SK-N-SH treated with all-trans-retinoic acid at 6 μM for 48 hours (cell line): ENCODE measurements around the gene LBH.

ENCODE experiments used
- ATAC-seq: fragments of 200-7000 bp; cut with Tn5 transposase; 3 replicates; pipeline ENCODE4 v1.9.1; 2020; ENCODE audit warnings: mild to moderate bottlenecking, moderate library complexity
- ARNTL ChIP-seq: fragments of 450-650 bp; formaldehyde crosslinking; IDR thresholded peaks from 2 replicates; pipeline ENCODE4 v1.5.0; 2020; ENCODE audit warnings: low read depth, mild to moderate bottlenecking, moderate library complexity, borderline replicate concordance
- CSRNP3 ChIP-seq: fragments of 250-450 bp; sonication (Bioruptor Pico); IDR thresholded peaks from 2 replicates; pipeline ENCODE4 v1.5.1; 2021; ENCODE audit warnings: mild to moderate bottlenecking, moderate library complexity
- ESRRG ChIP-seq: fragments of 250-450 bp; sonication (Bioruptor Pico); IDR thresholded peaks from 2 replicates; pipeline ENCODE4 v1.6.1; 2021; ENCODE audit warnings: mild to moderate bottlenecking
- GLIS3 ChIP-seq: fragments of 250-450 bp; sonication (Bioruptor Pico); IDR thresholded peaks from 2 replicates; pipeline ENCODE4 v1.5.0; 2020; ENCODE audit warnings: mild to moderate bottlenecking, moderate library complexity
- ISL1 ChIP-seq: fragments of 250-450 bp; sonication (Bioruptor Pico); IDR thresholded peaks from 2 replicates; pipeline ENCODE4 v2.1.2; 2022; ENCODE audit warnings: mild to moderate bottlenecking, moderate library complexity
- OSR1 ChIP-seq: fragments of 250-450 bp; sonication (Bioruptor Pico); IDR thresholded peaks from 2 replicates; pipeline ENCODE4 v1.8.0; 2022; ENCODE audit warnings: moderate library complexity, mild to moderate bottlenecking, inconsistent platforms
- PATZ1 ChIP-seq: fragments of 250-450 bp; sonication (Bioruptor Pico); IDR thresholded peaks from 2 replicates; pipeline ENCODE4 v1.8.0; 2020; ENCODE audit warnings: mild to moderate bottlenecking, moderate library complexity, borderline replicate concordance
- POU6F1 ChIP-seq: fragments of 250-450 bp; sonication (Bioruptor Pico); IDR thresholded peaks from 2 replicates; pipeline ENCODE4 v1.8.0; 2021; ENCODE audit warnings: low read depth, mild to moderate bottlenecking, moderate library complexity, borderline replicate concordance
- PPARA ChIP-seq: fragments of 250-450 bp; sonication (Bioruptor Pico); IDR thresholded peaks from 2 replicates; pipeline ENCODE4 v1.5.0; 2020; ENCODE audit warnings: mild to moderate bottlenecking, borderline replicate concordance
- RARB ChIP-seq: fragments of 250-450 bp; sonication (Bioruptor Pico); IDR thresholded peaks from 2 replicates; pipeline ENCODE4 v1.8.0; 2021; ENCODE audit warnings: mild to moderate bottlenecking, moderate library complexity
- TOX ChIP-seq: fragments of 250-450 bp; sonication (Bioruptor Pico); IDR thresholded peaks from 2 replicates; pipeline ENCODE4 v1.8.0; 2021; ENCODE audit warnings: mild to moderate bottlenecking, moderate library complexity, borderline replicate concordance
- TSHZ2 ChIP-seq: fragments of 250-450 bp; sonication (Bioruptor Pico); IDR thresholded peaks from 2 replicates; pipeline ENCODE4 v1.5.0; 2020; ENCODE audit warnings: mild to moderate bottlenecking, moderate library complexity
- ZFP3 ChIP-seq: fragments of 250-450 bp; sonication (Bioruptor Pico); IDR thresholded peaks from 2 replicates; pipeline ENCODE4 v1.5.0; 2020; ENCODE audit warnings: mild to moderate bottlenecking, moderate library complexity
- ZNF565 ChIP-seq: fragments of 450-650 bp; formaldehyde crosslinking; conservative IDR thresholded peaks from 2 replicates; pipeline ENCODE4 v1.5.0; 2020; ENCODE audit warnings: low read depth, mild to moderate bottlenecking, moderate library complexity
- ZNF70 ChIP-seq: fragments of 450-650 bp; formaldehyde crosslinking; IDR thresholded peaks from 2 replicates; pipeline ENCODE4 v1.5.0; 2020; ENCODE audit warnings: mild to moderate bottlenecking, moderate library complexity

Gene LBH

GRCh38 chr2:30213326-30213725, 18.0 kb upstream of the LBH start (continued):
- no peak for TF ChIP-seq TSHZ2 (CRISPR knock-in tag)
- no peak for TF ChIP-seq RARB (CRISPR knock-in tag)
- no peak for TF ChIP-seq GLIS3 (CRISPR knock-in tag)
- no peak for TF ChIP-seq TOX (CRISPR knock-in tag)
- TF ChIP-seq POU6F1 (CRISPR knock-in tag) = no peak
- no peak for TF ChIP-seq ZFP3 (CRISPR knock-in tag)
- no peak for TF ChIP-seq ARNTL
- TF ChIP-seq ZNF70 (CRISPR knock-in tag) = no peak
- TF ChIP-seq ZNF565 (CRISPR knock-in tag) = no peak
- no peak for TF ChIP-seq OSR1
- TF ChIP-seq PPARA (CRISPR knock-in tag) = no peak

GRCh38 chr2:30213907-30214463, 17.3 kb upstream of the LBH start:
- no peak for ATAC-seq
- TF ChIP-seq PPARA (CRISPR knock-in tag) = no peak
- no peak for TF ChIP-seq PATZ1 (CRISPR knock-in tag)
- no peak for TF ChIP-seq ZFP3 (CRISPR knock-in tag)
- TF ChIP-seq ESRRG (CRISPR knock-in tag) = no peak
- no peak for TF ChIP-seq CSRNP3
- no peak for TF ChIP-seq TSHZ2 (CRISPR knock-in tag)
- no peak for TF ChIP-seq POU6F1 (CRISPR knock-in tag)
- TF ChIP-seq TOX (CRISPR knock-in tag) = no peak

GRCh38 chr2:30216157-30216556, 15.2 kb upstream of the LBH start:
- no peak for TF ChIP-seq GLIS3 (CRISPR knock-in tag)
- TF ChIP-seq ISL1 (CRISPR knock-in tag) = peak; percentile 88
- peak; percentile 81 for ATAC-seq
